ENCODE results near the gene OPTN. TPM values are rescaled to one million over a fixed set of nuclear protein-coding genes. Genes with fewer than 3 reads are reported as not detected.
"Not testable (repeated sequence)": the region's sequence is repeated elsewhere in the genome, so short reads cannot be mapped to it uniquely, and the experiment has no call there.

Gene OPTN
- polyA plus RNA-seq, 5 donors: 31.1 to 40.7 (median 35.4) TPM

DNA sequence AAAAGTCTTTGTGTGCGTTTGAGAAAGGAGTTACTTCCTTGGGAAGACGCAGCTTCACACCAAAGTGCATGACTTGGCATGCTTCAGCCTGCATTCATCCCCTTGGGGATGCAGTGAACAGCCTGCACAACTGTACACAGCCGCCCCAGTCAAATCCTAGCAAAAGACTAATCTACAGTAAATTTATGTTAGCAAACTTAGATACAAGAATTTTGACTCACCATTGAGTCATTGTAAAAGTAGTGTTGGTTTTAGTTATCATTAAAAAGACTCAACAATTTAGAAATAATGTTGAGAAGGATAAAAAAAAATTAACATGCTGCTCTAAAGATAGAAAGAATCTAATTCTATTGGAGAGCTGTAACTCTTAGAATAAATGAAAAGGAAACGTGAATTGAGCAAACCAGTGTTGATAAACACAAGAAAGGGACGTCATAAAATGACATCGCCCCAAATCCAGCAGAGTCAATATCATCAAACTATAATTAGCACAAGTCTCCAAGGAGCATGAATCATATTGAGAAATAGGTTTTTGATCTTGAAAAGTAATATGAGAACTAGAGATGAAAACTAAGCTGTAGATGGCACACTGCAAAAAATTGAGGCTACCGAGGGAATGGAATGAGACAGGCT lies 11.9 kb upstream of the OPTN start:
- no peak for DNase-seq

DNA sequence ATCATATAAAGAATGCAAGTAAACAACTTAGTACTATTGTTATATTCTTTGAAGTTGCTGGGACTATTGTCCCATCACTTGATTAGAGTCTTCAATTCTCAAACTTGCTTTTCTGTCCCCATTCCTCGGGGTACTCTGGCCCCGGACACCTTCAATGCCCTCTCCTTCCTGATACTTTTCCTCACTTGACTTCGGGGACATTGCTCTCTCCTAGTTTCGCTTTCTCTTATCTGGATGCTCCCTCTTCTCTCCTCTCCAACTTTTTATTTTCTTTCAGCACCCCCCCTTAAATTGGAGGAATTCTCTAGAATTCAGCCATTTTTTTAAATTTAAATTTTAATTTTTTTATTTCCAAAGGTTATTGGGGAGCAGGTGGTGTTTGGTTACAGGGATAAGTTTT lies 10.6 kb upstream of the OPTN start:
- no peak for DNase-seq

DNA sequence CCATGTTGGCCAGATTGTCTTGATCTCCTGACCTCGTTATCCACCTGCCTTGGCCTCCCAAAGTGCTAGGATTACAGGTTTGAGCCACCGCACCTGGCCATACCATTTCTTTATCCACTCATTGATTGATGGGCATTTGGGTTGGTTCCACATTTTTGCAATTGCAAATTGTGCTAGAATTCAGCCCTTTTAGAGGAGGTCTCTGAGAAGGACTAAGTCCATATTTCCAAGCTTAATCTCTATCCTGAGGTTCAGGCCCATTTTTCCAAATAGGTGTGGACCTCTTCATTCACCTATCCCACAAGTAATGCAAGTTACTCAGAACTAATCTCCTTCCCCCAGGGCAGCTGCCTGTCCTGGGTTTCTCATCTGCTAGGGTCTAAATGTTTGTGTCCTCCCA lies 9.7 kb upstream of the OPTN start:
- no peak for DNase-seq

DNA sequence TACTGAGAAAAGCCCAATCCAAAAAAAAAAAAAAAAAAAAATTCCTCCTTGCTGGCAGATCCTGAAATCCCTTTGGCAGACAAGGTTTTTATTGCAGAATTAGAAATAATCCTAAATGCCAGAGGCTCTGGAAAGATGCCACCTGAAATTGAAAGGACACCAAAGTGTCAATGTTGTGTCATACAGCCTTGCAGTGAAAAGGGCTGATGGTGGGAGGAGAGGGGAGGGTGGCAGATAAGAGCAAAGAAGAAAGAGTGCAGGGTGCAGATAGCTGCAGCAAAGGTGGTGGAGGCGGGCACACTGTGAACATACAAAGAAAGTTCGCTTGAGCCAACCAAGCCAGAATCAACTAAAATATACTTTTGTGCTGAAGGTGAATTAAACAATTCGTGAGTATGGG lies 8.2 kb upstream of the OPTN start:
- no peak for DNase-seq

DNA sequence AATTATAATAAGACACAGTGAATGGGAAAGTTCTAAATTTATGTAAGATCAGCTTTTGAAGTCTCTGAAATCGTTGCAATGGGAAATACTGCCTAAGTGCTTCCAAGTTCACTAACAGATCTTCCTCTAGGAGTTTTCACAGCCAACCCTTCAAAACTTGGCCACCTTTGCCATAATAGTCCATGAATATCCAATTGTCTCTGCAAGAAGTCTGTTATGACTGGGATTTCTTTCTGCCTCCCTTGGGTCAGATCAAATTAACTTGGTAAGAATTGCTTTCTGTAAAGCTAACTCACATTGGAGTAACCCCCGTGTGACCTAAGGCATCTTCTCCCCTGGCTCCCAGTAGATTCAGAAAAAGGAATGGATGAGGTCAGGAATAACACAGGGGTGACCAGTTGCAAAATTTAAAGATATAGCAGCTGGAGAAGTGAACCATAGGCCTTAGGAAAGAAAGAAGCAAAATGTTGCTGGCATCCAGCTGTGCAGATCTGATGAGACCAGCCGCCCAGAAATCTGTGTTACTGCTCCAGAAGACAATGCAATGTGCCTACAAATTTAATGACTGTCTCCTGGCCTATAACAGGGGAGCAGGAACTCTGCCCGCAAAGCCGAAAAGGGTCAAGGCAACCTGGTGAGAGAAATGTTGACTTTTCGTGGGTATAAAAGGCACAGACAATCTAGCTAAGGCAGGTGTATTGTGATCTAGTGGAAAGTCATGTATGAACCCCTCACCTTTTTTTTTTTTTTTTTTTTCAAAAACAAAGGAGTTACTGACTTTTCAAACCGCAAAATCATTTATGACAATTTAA lies 7.5 kb upstream of the OPTN start:
- no peak for DNase-seq

DNA sequence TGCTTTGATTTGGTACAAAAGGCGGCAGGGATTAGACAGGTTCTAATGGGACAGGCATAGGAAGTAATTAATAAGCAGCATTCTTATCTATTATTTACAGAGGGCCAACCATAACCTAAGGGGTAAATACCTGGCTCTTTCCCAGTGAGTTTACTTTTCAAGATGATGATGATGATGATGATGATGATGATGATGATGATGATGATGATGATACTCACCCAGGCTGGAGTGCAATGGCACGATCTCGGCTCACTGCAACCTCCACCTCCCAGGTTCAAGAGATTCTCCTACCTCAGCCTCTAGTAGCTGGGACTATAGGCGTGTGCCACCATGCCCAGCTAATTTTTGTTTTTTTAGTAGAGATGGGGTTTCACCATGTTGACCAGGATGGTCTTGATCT lies 5.9 kb upstream of the OPTN start:
- DNase-seq: not testable (repeated sequence)

DNA sequence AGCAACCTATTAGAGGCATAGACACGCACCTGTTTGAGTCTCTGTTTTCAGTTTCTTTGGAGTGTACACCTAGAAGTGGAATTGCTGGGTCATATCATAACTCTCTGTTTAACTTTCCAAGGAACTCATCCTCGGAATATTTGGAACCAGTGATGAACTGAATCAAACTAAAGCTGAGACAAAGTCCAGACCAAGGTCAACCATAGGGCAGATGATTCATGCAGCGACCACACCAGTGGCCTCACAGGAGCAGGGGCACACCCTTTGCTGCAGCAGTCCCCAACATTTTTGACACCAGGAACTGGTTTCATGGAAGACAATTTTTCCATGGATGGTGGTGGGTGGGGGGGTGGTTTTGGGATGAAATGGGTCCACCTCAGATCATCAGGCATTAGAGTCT lies 4.9 kb upstream of the OPTN start:
- DNase-seq: no peak

DNA sequence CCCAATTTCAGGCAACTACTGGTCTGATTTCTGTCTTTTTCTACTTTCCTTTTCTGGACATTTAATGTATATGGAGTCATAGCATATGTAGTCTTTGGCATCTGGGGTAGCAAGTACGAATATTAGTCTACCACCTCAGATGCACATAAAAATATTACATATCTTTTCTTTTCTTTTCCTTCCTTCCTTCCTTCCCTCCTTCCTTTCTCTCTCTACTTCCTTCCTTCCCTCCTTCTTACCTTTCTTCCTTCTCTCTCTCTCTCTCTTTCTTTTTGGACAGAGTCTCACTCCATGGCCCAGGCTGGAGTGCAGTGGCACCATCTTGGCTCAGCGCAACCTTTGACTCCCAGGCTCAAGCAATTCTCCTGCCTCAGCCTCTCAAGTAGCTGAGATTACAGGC lies 4.0 kb upstream of the OPTN start:
- DNase-seq: no peak

DNA sequence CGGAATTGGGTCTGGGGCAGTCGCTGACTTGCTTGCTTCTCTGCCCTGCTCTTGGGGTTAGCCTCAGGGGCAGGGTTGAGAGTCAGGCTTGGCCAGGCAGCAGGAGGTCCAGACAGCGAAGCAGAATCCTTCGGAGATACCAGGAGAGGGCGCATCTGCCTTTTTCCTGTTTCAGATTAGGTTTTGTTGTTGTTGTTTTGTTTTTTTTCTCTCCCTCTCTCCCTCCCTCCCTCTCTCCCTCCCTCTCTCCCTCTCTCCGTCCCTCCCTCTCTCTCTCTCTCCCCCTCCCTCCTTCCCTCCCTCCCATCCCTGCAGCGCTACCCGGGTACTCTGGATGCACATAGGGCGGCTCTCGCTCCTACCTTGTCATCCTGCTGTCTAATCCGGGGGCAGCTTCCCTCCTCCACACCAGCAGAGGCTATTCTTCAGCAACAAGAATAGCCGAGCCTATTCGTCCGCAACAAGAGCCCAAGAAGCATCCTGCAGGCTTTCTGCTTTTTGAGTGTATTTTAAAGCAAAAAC lies 758 bp upstream of the OPTN start:
- DNase-seq: peak; percentile 55 to 73

DNA sequence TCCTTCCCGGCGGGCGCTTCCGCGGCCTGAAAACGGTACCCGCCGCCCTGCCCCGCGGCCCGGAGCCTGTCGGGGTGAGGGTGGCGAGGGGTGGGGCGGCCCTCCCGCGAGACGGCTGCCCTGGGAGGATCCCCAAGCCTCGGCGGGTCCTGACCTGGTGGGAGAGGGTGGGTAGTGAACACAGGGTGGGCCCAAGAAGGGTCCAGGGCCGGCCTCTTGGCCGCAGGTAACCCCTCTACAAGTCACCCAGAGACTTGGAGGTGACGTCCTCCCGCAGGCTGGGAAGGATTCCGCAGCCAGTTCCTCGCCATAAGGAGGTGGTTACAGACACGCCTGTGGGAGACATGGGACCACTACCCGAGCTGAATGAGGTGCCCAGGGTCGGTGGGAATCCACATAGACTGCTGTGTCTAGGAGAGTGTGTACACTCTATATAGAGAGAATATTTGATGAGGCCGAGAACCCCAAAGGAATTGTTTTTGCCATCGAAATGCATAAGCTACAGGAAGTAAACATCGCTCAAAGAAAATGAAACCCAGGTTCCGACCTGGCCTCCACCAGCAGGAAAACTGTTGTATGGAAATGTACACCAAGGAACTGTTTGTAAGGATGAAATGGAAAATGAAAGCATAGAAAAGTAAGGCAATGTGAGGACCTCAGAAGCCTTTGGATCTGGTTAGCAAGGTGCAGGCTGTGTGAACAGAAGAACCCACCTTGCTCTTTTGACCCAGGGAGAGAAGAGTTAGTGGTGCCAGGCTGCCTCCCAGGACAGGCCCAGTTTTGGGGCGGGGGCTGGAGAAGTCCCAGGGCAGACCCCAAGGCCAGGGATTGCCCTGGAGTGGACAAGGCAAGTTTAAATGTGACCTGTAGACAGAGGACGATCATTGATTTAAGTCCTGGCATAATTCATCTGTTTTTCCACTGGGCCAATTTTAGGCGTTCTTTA lies 659 bp downstream of the OPTN start:
- DNase-seq: peak; percentile 11 to 22

DNA sequence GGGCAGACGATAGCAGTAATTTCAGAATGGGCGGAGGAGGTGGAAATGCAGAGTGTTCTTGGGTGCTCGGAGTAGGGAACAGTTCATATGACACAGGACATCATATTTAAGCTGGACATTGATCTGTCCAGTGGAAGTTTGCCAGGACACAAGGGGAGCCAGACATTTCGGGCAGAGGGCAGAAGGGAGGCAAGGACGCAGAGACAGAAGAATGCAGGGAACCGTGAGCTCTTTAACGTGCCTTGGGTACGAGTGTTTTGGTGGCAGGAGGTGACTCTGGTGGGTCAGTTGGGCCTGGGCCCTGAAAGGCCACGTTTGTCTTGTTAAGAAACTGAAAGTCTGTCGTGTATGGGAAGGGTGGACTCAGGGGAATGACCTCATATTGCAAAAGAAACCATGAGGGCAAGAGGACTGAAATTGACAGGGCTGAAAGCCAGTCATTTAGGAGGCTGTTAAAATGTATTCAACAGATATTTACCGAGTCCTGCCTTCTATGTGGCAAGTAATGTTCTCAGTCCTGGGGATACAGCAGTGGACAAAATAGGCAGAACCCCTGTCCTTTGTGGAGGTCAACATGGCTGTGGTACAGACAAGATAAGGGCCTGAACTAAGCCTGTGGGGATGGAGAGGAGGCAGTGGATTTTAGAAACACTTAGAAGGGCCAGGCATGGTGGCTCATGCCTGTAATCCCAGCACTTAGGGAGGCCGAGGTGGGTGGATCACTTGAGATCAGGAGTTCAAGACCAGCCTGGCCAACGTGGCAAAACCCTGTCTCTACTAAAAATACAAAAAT lies 2.2 kb downstream of the OPTN start:
- DNase-seq: no peak

DNA sequence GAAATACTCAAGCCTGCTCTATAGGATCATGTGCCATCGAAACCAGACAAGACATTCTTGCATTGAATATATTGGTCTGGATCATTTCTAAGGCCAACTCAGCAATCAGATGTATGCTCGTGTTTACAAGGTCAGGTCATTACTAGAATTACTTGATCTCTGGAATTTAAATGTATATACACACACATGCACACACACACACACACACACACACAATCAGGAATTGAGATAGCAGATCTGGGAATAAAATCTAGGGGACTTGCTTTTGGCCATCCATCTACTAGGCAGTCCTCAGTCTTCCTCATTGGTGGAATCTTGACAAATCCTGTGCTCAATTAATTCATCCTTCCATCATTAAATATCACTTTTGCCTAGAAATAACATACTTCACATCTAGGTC lies 3.6 kb downstream of the OPTN start:
- no peak for DNase-seq

DNA sequence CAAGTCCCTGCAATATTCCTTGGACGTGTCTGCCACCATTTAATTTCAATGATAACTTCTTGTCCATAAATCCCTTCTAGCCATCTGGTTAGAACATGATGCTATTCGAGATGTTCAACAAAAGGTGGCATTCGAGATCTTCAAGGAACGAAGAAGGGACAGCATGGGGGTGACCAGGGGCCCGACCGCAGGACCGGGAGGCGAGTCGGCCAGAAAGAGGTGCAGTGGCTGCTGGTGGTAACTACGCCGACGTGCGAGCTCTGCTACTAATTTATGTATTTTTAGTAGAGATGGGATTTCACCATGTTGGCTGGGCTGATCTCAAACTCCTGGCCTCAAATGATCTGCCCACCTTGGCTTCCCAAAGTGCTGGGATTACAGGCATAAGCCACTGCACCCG lies 4.7 kb downstream of the OPTN start:
- DNase-seq: no peak

DNA sequence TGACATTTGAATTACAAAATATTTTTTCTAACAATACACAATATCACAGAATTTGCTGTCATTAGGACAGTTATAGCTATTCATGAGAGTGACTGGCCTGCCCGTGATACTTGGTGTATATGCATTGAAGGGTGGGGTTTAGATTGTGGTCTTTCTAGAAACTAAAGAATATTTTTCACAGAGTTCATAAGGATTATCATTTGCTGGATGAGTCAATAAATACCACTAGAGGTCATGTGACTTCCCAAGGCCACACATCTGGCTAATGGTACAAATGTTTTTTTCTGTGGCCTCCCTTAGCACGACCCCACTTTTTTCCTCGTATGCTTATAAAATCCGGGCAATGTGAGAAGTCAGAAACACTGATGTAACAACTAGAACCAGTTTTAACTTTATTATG lies 5.2 kb downstream of the OPTN start:
- no peak for DNase-seq

DNA sequence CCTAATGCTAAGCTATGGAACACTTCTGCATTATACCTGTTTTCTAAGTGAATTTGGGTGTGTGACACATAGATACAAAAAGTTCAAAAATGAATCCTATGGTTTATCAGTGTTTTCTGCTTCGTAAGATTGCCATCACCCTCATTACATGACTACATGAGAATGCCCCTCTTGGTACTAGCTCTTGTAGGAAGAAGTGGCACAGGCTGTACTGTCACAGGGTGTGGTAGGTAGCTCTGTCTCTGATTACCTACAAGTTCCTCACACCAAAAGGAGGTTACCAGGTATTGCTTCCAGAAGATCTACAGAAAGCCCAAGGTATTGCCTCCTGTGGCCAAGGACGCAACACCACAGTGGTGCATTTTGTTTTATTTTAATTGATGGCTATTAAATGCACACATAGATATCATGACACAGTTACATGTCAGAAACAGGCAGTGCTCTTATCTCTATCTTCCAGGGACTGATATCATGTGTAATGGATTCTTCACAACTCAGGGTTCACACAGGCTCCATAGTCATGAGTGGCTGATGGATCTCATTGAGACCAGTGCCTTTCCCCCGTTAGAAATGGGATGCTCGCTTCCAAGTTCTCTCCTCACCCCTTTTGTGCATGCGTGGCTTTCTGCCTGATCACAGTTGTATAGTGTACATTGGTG lies 6.6 kb downstream of the OPTN start:
- no peak for DNase-seq

DNA sequence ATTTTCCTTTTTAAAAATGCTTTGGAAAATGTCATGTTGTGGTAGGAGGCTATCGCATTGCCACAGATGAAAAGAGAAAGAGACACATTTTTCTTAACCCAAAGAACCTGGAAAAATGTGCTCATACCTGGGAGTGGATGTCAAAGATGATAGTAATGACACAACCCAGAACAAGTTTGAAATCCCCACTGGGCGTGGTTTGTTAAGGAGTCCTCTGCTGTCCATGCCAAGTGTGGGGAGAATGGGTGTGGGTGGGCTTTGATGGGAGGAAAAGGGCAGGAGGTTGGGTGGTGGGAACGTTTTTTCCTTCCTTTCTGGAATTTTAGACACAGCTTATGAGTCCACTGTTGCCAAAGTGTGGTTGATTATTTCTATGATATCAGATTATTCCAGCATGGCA lies 10.9 kb downstream of the OPTN start:
- no peak for DNase-seq

DNA sequence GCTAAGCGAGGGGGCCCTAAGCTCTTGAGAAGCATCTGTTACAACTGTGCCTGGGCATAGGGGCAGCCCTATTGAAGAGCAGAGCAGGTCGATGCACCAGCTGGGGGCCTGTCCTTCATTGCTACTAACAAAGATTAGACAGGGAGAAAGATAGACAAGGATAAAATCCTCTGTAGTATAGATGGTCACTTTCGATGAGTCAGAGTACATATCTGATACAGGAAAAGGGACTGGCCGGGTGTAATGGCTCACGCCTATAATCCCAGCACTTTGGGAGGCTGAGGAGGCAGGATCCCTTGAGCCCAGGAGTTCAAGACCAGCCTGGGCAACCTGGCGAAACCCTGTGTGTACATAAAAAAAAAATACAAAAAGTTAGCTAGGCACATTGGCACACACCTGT lies 13.6 kb downstream of the OPTN start:
- DNase-seq: no peak

DNA sequence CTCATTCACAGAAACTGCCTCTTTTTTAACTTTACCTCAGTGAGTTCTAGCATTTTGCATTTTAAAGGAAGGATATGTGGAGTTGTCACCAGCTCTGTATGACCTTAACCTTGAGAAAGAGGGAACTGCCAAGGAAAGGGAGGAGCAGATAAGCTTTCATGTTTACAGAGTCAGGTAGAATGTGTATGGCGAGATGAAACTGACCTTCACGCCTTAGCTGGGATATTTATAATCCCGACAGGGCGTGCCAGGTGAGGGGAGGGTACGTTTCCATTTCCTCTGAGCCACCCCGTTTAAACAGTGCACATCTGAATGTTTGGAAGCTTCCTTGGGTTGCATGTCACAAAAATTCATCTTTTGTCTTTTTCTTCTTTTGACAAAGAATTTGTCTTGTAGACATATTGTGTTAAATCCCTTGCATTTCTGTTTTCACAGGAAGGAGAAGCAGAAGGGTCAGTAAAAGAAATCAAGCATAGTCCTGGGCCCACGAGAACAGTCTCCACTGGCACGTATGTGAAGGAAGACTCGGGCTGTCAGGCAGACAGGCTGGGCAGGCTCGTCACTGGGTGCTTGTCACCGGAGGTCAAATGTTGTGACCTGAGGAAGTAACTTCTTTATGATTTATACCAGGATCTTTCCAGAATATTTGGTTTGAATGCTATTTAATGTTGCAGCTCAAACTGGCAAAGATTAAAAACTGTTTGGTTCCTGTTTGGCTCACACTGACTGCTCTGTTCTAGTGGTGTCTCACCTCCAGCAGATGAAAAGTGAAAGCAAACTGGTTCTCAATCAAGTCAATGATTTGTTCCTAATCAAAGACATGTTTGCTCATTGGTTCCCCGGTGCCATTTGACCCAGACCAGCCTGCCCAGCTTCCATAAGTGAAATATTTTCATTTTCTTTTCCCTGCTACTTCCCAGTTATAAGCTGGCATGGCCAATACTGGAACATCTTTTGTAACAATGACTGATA lies 16.2 kb downstream of the OPTN start:
- no peak for DNase-seq
